Lung (tissue), 12 donors: ENCODE data around the gene GP1BA. TPM values are rescaled to one million over a fixed set of nuclear protein-coding genes. Genes with fewer than 3 reads are reported as not detected.

ENCODE experiments used
- ATAC-seq: fragments of 200-7000 bp; cut with Tn5 transposase; one replicate; pipeline ENCODE4 v1.9.1; 2020; ENCODE audit warnings: moderate number of reproducible peaks; ENCODE audit not compliant: insufficient read depth, low FRiP score
- DNase-seq, 3 donors: peaks; one replicate each; pipeline ENCODE4 v3.0.0-alpha.2; 2013 to 2017
- H3K27ac ChIP-seq, 2 donors: one replicate each; pipeline ENCODE4 v1.5.1; 2013; ENCODE audit warnings: mild to moderate bottlenecking in 2 of 2, moderate library complexity in 2 of 2, control low read depth in 1 of 2, inconsistent platforms in 1 of 2, low read depth in 1 of 2, low read length in 1 of 2
- H3K27me3 ChIP-seq, 3 donors: one replicate each; pipeline ENCODE4 v1.5.1; 2013; ENCODE audit warnings: low read length in 2 of 3; ENCODE audit not compliant: control insufficient read depth in 3 of 3, insufficient read depth in 3 of 3
- H3K36me3 ChIP-seq, 4 donors: one replicate each; pipeline ENCODE4 v1.5.1; 2013; ENCODE audit warnings: low read length in 4 of 4, mild to moderate bottlenecking in 1 of 4, moderate library complexity in 1 of 4; ENCODE audit not compliant: control insufficient read depth in 4 of 4, insufficient read depth in 4 of 4
- H3K4me1 ChIP-seq, 5 donors: one replicate each; pipeline ENCODE4 v1.5.1; 2013; ENCODE audit warnings: low read length in 5 of 5, mild to moderate bottlenecking in 2 of 5, moderate library complexity in 1 of 5; ENCODE audit not compliant: control insufficient read depth in 5 of 5, insufficient read depth in 5 of 5
- H3K4me3 ChIP-seq: one replicate; pipeline ENCODE4 v1.5.1; 2013; ENCODE audit warnings: mild to moderate bottlenecking, control low read depth, moderate library complexity
- H3K9ac ChIP-seq, 2 donors: one replicate each; pipeline ENCODE4 v1.5.1; 2013; ENCODE audit warnings: low read length in 2 of 2, control low read depth in 1 of 2; ENCODE audit not compliant: insufficient read depth in 1 of 2
- H3K9me3 ChIP-seq, 4 donors: one replicate each; pipeline ENCODE4 v1.5.1; 2013; ENCODE audit warnings: low read length in 3 of 4, mild to moderate bottlenecking in 1 of 4, moderate library complexity in 1 of 4; ENCODE audit not compliant: control insufficient read depth in 4 of 4, insufficient read depth in 3 of 4
- WGBS, 2 donors: extraction: QIAGEN DNeasy Blood & Tissue Kit; methylation state at CpG; one replicate each; pipeline ENCODE4 v1.1.7; 2013; 5-methylcytosine and 5-hydroxymethylcytosine counted together
- polyA plus RNA-seq, 2 donors: library from polyadenylated mRNA; stranded (reverse); fragments of 200-250 nt; gene quantifications; one replicate each; pipeline ENCODE4 v1.2.1, GENCODE V29; 2013
- total RNA-seq, 2 donors: library from RNA; depleted of rRNA in 1 of 2; stranded (reverse); fragments of >200 nt in 1 of 2; gene quantifications; one replicate each; pipeline ENCODE4 v1.2.1, GENCODE V29; 2014 to 2021
- TF ChIP-seq, protein P1 (sequence below): IDR thresholded peaks from 2 replicates; pipeline ENCODE4 v1.5.1; 2012; ENCODE audit warnings: mild to moderate bottlenecking; ENCODE audit errors: control extremely low read depth, extremely low read depth
- donor health status: control.
- donor health status: control.
- donor health status: Bipolar disorder and iron deficiency.
- donor health status: healthy.
- donor health status: DM: yes; HTN: yes; CAD: no.

The GP1BA gene
- total and polyA plus RNA-seq, 4 donors = 0.18 to 1.4 (median 0.60) TPM

DNA sequence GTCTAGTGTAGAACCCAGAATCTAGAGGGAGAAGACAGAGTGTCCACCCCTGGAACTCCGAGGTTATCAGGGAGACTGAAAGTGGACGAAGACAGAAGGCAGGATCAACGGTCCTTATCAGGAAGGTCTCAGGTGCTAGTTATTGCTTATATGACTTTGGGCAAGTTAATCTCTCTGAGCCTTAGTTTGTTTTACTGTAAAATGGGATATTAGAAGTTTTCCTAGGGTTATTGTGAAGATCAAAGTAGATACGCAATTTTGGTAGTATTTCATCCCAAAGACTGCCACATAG lies 9.2 kb downstream of the GP1BA start:
- H3K9ac ChIP-seq = peak overlapping the region; percentile 73 to 86
- DNase-seq = no peak
- H3K4me1 ChIP-seq = peaks cover 3 to 30% (median 15%) of the 10 kb centered on the region in 5 donors
- TF ChIP-seq, protein P1, sequence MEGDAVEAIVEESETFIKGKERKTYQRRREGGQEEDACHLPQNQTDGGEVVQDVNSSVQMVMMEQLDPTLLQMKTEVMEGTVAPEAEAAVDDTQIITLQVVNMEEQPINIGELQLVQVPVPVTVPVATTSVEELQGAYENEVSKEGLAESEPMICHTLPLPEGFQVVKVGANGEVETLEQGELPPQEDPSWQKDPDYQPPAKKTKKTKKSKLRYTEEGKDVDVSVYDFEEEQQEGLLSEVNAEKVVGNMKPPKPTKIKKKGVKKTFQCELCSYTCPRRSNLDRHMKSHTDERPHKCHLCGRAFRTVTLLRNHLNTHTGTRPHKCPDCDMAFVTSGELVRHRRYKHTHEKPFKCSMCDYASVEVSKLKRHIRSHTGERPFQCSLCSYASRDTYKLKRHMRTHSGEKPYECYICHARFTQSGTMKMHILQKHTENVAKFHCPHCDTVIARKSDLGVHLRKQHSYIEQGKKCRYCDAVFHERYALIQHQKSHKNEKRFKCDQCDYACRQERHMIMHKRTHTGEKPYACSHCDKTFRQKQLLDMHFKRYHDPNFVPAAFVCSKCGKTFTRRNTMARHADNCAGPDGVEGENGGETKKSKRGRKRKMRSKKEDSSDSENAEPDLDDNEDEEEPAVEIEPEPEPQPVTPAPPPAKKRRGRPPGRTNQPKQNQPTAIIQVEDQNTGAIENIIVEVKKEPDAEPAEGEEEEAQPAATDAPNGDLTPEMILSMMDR = no peak
- H3K36me3 ChIP-seq = peaks cover 12 to 36% (median 35%) of the 10 kb centered on the region in 4 donors
- peak overlapping the region; percentile 10 for H3K4me3 ChIP-seq
- no peak overlapping the region for H3K27ac ChIP-seq
- H3K9me3 ChIP-seq = no peaks in the 10 kb centered on the region
- ATAC-seq = no peak
- no peaks in the 10 kb centered on the region for H3K27me3 ChIP-seq
- WGBS, 2 donors = 40 to 42% methylated on average over 4 of the region's 4 CpGs

DNA sequence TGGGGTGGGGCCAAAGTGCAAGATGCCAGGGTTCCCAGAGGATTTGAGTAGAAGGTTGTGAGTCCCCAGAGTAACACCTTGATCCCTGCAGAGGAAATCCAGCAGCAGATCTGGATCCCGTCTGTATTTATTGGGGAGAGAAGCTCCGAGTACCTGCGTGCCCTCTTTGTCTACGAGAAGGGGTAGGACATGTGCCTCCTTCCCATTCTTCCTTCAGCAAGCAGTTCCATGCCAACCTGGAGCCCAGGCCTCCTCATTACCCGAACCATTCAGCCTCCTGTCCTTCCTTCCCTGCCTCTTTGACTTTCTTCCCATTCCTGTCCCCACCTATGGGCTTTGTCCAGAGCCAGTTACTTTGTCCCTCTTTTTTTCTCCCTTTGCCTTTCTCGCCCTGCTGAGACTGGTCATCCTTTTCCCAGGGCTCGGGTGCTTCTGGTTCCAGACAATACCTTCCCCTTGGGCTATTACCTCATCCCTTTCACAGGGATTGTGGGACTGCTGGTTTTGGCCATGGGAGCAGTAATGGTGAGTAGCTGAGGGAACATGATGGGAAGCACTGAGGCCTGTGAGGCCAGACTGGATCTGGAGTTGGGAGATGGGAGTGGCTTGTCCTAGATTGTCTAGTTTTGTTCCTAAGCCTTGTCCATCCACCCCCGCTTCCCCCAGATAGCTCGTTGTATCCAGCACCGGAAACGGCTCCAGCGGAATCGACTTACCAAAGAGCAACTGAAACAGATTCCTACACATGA lies 10.9 kb downstream of the GP1BA start:
- TF ChIP-seq, protein P1 = no peak
- no peak for ATAC-seq
- Histone ChIP-seq H3K9me3 (no peaks in the 10 kb centered on the region), H3K4me3 (no peak overlapping the region), H3K27me3 (no peaks in the 10 kb centered on the region), H3K4me1 (peaks cover 3 to 36% (median 17%) of the 10 kb centered on the region in 5 donors), H3K9ac (no peak overlapping the region), H3K36me3 (peaks cover 12 to 36% (median 28%) of the 10 kb centered on the region in 4 donors), H3K27ac (peak overlapping the region in 1 of 2 donors; percentile 5)
- DNase-seq = no peak
- 76 to 88% methylated on average over 13 of the region's 13 CpGs for WGBS, 2 donors

DNA sequence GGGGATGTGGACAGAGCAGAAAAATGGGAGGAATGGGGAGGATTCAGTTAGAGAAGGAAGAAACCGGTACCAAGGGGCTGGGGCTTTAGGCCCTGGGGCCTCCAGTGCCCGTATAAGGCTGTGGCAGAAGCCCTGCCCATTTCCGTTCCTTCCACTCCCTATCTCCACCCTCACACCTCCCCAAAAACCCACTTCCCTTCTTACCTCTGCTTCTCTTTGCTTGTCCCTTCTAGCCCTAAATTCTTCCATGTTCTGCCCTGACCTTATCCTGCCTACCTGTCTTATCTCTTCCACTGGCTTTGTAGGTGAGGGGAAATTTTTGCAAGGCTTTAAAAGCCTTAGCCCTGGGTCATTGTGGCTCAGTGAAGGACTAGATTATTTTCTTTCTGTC lies 12.1 kb downstream of the GP1BA start:
- no peaks in the 10 kb centered on the region for H3K9me3 ChIP-seq
- DNase-seq (no peak), ATAC-seq (no peak)
- H3K9ac ChIP-seq = no peak overlapping the region
- no peaks in the 10 kb centered on the region for H3K27me3 ChIP-seq
- peaks cover 3 to 25% (median 11%) of the 10 kb centered on the region in 5 donors for H3K4me1 ChIP-seq
- TF ChIP-seq, protein P1 = no peak
- peak overlapping the region in 1 of 2 donors; percentile 80 for H3K27ac ChIP-seq
- 31 to 39% methylated on average over 3 of the region's 3 CpGs for WGBS, 2 donors
- peaks cover 12 to 32% (median 27%) of the 10 kb centered on the region in 4 donors for H3K36me3 ChIP-seq
- no peak overlapping the region for H3K4me3 ChIP-seq
